Stimulated activated CD8-positive, alpha-beta memory T cell treated with anti-CD3 and anti-CD28 coated beads, Interleukin-4, amount 100 ng/mL, for 24 hours (primary cell): ENCODE measurements around the gene ZNF2.

Experiments used
- DNase-seq: peaks from one replicate; pipeline ENCODE4 v3.0.0-alpha.2; 2020; ENCODE audit warnings: low read depth

Gene ZNF2

DNA sequence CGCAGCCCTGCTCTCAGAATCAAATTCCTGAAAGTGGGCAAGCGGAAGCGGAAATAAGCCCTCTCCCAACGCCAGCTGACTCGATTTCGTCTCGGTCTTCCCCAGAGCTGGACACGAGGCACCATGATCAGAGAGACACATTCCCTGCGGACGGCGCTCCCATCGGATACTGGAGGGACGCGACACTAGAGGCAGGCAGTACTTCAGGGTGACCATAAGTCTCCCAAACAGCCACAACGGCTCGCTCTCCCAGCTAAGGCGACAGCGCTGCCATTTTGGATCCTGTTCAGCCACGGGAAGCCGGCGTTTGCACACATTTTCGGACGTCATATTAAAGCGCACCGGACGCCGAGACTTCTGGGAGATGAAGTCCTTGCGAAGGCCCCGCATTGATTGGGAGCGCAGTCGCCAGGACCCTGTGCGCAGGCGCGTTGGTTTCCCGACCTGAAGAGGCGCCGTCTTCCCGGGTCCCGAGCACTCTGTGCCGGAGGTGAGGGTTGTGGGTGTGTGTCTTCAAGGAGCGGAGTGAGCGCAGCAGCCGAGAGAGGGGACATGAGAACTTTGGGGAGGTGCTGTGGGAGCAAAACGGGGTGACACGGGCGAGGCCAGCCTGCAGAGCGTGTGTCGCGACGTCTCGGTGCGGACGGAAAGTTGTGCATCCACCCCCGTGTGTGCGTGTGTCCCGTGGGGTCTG, at the start of gene ZNF2:
TSS of gene ZNF2 (plus strand) at position 439 of the 694 bp plus-strand sequence. CDS start 10,418 bp downstream, outside the sequence.
- DNase-seq, result peak; percentile 95

DNA sequence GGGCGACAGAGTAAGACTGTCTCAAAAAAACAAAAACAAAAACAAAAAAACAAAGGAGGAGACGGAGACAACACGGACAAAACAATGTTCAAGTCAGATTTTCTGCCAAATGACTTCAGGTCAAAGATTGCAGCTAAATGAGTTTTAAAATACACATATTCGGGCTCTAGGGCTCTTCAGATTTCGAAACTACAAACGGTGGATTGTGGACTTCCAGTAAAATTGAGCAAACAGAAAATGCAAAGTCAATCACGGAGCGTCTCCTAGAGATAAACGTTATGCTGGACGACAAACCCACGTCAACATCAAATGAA, 44.6 kb upstream of the ZNF2 start:
- no peak for DNase-seq

DNA sequence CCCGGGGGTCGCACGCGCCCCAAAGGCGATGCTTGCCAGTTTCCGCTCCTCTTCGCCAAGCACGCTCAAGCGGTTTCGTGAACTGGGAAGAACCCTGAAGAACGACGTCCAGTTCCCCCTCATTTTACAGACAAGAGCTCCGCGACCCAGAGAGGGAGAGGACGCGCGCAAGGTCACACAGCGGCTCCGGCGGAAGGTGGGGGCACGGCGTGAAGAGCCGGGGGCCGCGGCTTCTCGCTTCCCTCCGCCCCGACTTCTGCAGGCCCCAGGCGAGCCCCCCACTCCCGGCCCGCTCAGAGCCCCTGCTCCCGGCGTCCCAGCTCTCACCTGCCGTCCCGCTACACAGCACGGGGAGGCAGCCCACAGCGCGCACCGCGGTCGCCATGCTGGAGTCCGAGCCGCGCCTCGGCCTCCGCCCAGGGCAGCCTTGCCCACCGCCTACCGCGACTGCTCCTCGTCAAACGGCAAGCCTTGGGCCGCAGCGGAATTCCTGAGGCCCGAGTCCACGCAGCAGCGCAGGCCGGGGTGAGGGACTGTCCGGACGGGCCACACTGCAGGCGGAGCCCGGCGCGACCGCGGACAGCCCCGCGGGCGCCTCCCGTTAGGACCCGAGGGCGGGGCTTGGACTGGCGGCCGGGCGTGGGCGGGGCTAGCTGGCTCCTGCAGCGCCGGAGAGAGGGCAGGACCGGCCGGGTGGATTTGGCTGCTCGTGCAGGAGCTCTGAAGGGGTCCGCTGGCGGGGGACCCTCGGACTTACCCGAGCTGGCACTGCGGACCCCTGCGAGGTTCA, 44.0 kb upstream of the ZNF2 start, which contains the start of gene MRPS5:
TSS of gene MRPS5 (minus strand) at position 402 of the 790 bp plus-strand sequence. CDS start at position 385, 17 bp downstream.
- peak; percentile 86 for DNase-seq

GRCh38 chr2:95122197-95122551, 43.4 kb upstream of the ZNF2 start:
- no peak for DNase-seq

GRCh38 chr2:95138702-95139101, 26.9 kb upstream of the ZNF2 start:
- no peak for DNase-seq

DNA sequence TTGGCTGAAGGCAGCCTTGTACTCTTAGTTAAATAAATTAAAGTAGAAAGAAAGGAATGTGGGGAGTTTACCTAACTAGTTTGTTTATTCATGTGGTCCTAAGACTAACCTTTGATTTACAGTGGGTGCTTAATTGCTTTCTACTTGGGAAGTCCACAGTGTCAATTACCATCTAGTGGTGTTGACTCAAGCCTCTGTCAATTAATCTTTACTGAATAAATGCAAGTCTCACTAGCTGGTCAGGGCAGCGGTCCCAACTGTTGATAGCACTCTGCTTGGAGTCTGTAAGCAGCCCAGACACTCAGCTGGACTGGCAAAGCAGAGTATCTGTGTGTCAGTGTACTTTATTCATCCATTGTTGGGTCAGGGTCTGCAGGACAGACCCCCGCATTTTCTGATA, 21.8 kb upstream of the ZNF2 start:
- no peak for DNase-seq

GRCh38 chr2:95149397-95149984, 16.1 kb upstream of the ZNF2 start:
- no peak for DNase-seq

DNA sequence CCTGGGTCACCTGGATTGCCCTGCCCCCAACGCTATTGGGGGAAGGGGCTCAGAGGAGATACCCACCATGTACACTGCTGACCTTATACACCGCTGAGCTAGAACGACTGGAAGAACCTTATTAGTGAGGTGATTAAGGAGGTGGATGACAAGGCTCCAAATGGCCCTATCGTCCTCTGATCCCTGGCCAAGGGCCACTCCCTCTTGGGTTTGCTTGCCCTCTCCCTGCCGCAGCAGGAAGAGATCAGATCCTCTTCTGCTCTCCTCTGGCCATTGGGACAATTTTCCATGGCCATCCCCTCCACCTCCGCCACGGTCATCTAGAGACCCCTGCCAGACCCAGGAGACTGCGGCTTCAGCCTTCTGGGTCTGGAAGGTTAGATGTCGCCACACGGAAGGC, 7.2 kb upstream of the ZNF2 start:
- no peak for DNase-seq

DNA sequence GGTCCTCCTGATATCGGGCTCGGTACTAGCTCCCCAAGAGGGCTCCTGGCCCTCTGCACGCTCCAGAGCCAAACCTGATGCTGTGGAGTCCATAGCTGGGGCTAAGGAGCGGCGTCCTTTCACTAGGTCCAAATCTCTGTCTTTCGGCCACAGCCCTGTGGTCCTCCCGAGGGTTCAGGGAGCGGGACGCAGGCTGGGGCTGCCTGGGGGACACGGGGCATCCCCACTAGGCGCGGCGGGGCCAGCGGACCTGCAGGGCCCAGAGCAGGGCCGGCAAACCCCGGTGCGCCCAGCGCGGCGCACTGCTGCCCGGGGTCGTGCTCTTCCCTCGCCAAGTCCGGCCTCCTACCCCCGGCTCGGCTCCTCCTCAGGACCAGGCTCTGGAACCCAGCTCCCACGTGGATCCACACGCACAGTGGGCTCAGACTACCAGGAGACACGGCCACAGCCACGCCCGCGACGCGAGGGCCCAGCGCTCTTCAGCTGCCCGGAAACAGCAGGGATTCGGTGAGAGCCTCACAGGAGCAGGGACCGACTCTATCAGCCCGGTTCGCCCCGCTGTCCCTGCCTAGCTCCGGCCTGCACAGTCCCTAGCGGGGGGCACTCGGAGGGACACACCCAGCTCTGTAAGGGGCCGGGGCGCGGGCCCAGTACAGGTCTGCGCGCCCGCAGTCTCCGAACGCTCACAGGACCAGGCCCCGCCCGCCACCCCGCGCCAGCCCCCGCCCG, 6.6 kb upstream of the ZNF2 start:
- DNase-seq, result peak; percentile 16

- DNase-seq, result peak; percentile 68
Measured at GRCh38 chr2:95159690-95160449, 5.7 kb upstream of the ZNF2 start, which contains the start of gene ZNF514. Gene ZNF514, minus strand, starts transcription at chr2:95159848. Its CDS starts 6,595 bp downstream, at chr2:95153253.

- no peak for DNase-seq
Measured at GRCh38 chr2:95165030-95165370, 609 bp upstream of the ZNF2 start.

GRCh38 chr2:95166065-95166763, 605 bp downstream of the ZNF2 start:
- DNase-seq, result no peak

GRCh38 chr2:95171902-95172301, 6.3 kb downstream of the ZNF2 start:
- DNase-seq, result no peak

GRCh38 chr2:95174031-95174542, 8.5 kb downstream of the ZNF2 start:
- no peak for DNase-seq

- DNase-seq, result no peak
Measured at GRCh38 chr2:95179451-95179850, 13.8 kb downstream of the ZNF2 start.

GRCh38 chr2:95181774-95182173, 16.2 kb downstream of the ZNF2 start:
- no peak for DNase-seq

- no peak for DNase-seq
Measured at GRCh38 chr2:95185197-95185596, 19.6 kb downstream of the ZNF2 start.

- no peak for DNase-seq
Measured at GRCh38 chr2:95185973-95186372, 20.4 kb downstream of the ZNF2 start.

DNA sequence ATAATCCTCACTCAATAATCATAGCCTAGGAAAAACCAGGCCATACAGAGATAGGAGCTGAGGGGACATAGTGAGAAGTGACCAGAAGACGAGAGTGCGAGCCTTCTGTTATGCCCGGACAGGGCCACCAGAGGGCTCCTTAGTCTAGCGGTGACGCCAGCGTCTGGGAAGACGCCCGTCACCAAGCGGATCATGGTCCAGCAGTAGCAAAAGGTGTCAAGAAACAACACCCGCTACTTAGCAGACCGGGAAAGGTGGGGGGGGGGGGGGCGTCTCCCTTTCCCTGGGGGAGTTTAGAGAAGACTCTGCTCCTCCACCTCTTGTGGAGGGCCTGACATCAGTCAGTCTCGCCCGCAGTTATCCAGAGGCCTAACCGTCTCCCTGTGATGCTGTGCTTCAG, 27.3 kb downstream of the ZNF2 start:
- peak; percentile 26 for DNase-seq

DNA sequence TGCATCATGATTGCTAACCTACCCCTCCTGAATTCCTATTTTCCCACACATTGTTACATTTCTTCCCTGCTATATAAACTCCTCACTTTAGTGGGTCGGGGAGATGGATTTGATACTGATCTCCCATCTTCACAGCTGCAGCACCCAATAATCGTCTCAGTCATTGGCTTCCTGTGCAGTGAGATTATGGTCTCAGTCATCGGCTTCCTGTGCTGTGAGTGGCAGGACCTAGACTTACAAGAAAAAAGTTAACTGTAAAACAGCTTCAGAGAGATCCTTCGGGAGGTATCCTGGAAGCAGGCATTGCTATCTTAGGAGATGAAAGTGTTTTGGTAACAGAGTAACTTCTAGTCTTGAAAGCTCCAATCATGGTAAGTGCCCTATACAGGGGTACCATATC, 38.3 kb downstream of the ZNF2 start:
- DNase-seq, result no peak

GRCh38 chr2:95204396-95204795, 38.8 kb downstream of the ZNF2 start:
- no peak for DNase-seq
